SK-N-SH (cell line): ENCODE results near the gene CLDN6. TPM values are rescaled to one million over a fixed set of nuclear protein-coding genes. Genes with fewer than 3 reads are reported as not detected.

Source experiments
- CTCF ChIA-PET: fragments of 300-600, 350-600 bp; formaldehyde crosslinking; extraction: SDS; loops from one replicate; lab custom pipeline; 2021; lab: Yijun Ruan, JAX
- POLR2A ChIA-PET: fragments of 350-600 bp; sonication (Branson Sonifier 250); formaldehyde crosslinking; extraction: SDS; loops from one replicate; lab custom pipeline; 2020; ENCODE audit warnings: antibody characterized with exemption, inconsistent platforms; lab: Yijun Ruan, JAX
- DNase-seq: peaks from one replicate; pipeline ENCODE4 v3.0.0; 2012
- H2AFZ ChIP-seq: fragments of 200-600 bp; sonication (generic); 2 replicates; pipeline ENCODE4 v1.8.1; 2016; ENCODE audit warnings: antibody characterized with exemption, mild to moderate bottlenecking, low read depth
- H3F3A ChIP-seq: fragments of 200-600 bp; sonication (generic); replicated peaks from 2 replicates; pipeline ENCODE3; 2016; ENCODE audit warnings: antibody characterized with exemption, mild to moderate bottlenecking; ENCODE audit not compliant: insufficient read depth
- H3K27ac ChIP-seq, 2 experiments: fragments of 200-500 bp in 1 of 2; fragments of 200-600 bp in 1 of 2; sonication (Bioruptor generic) in 1 of 2; sonication (generic), shearing (Covaris generic) in 1 of 2; 2 replicates each; pipeline versions ENCODE4 v1.5.1 to v1.6.1; 2014 to 2016; ENCODE audit warnings: low read depth in 2 of 2, inconsistent platforms in 1 of 2, low read length in 1 of 2, mild to moderate bottlenecking in 1 of 2, mixed read lengths in 1 of 2
- H3K27me3 ChIP-seq: fragments of 200-600 bp; sonication (generic), shearing (Covaris generic); 2 replicates; pipeline ENCODE4 v1.6.1; 2016; ENCODE audit warnings: mixed run types; ENCODE audit not compliant: insufficient read depth
- H3K36me3 ChIP-seq, 2 experiments: fragments of 200-500 bp in 1 of 2; fragments of 200-600 bp in 1 of 2; sonication (Bioruptor generic) in 1 of 2; sonication (generic) in 1 of 2; replicated peaks in 1 of 2; 2 replicates each; pipeline versions ENCODE3 to v1.5.1; 2014 to 2016; ENCODE audit warnings: low read length in 1 of 2, mild to moderate bottlenecking in 1 of 2; ENCODE audit not compliant: insufficient read depth in 2 of 2, control insufficient read depth in 1 of 2
- H3K4me1 ChIP-seq, 2 experiments: fragments of 200-500 bp in 1 of 2; fragments of 200-600 bp in 1 of 2; sonication (Bioruptor generic) in 1 of 2; sonication (generic), shearing (Covaris generic) in 1 of 2; 2 replicates each; pipeline versions ENCODE4 v1.5.1 to v1.6.1; 2014 to 2016; ENCODE audit warnings: low read depth in 1 of 2, low read length in 1 of 2, mixed run types in 1 of 2; ENCODE audit not compliant: insufficient read depth in 2 of 2, control insufficient read depth in 1 of 2
- H3K4me2 ChIP-seq: fragments of 200-600 bp; sonication (generic), shearing (Covaris generic); 2 replicates; pipeline ENCODE4 v1.6.1; 2017; ENCODE audit warnings: mixed run types
- H3K4me3 ChIP-seq, 2 experiments: fragments of 200-500 bp in 1 of 2; fragments of 200-600 bp in 1 of 2; sonication (Bioruptor generic) in 1 of 2; sonication (generic), shearing (Covaris generic) in 1 of 2; 2 replicates each; pipeline versions ENCODE4 v1.5.1 to v1.8.1; 2014 to 2016; ENCODE audit warnings: low read depth in 2 of 2, inconsistent platforms in 1 of 2, low read length in 1 of 2, mild to moderate bottlenecking in 1 of 2, mixed read lengths in 1 of 2, moderate library complexity in 1 of 2
- H3K79me2 ChIP-seq: fragments of 200-600 bp; sonication (generic); 2 replicates; pipeline ENCODE4 v1.8.1; 2017; ENCODE audit warnings: mild to moderate bottlenecking; ENCODE audit not compliant: insufficient read depth
- H3K9ac ChIP-seq: fragments of 200-600 bp; sonication (generic); 2 replicates; pipeline ENCODE4 v1.6.1; 2017; ENCODE audit warnings: mixed run types
- H3K9me2 ChIP-seq: fragments of 200-600 bp; sonication (generic); 2 replicates; pipeline ENCODE4 v1.6.1; 2017; ENCODE audit warnings: mixed run types
- H3K9me3 ChIP-seq: fragments of 200-600 bp; sonication (generic); 2 replicates; pipeline ENCODE4 v1.6.1; 2017; ENCODE audit warnings: mixed run types, mild to moderate bottlenecking, moderate library complexity
- H4K20me1 ChIP-seq: fragments of 200-600 bp; sonication (generic); 2 replicates; pipeline ENCODE4 v1.6.1; 2017; ENCODE audit warnings: mild to moderate bottlenecking, mixed run types; ENCODE audit not compliant: insufficient read depth
- FOXJ3 ChIP-seq: sonication (generic); formaldehyde crosslinking; IDR thresholded peaks from 2 replicates; pipeline ENCODE4 v1.5.1; 2020; ENCODE audit warnings: mild to moderate bottlenecking, missing genetic modification reagents
- MEF2A ChIP-seq: IDR thresholded peaks from 2 replicates; pipeline ENCODE4 v1.4.0; 2012; ENCODE audit warnings: low read depth, borderline replicate concordance
- NFIC ChIP-seq: IDR thresholded peaks from 2 replicates; pipeline ENCODE4 v1.4.0; 2012; ENCODE audit warnings: borderline replicate concordance
- SIN3A ChIP-seq: IDR thresholded peaks from 2 replicates; pipeline ENCODE4 v1.6.1; 2012; ENCODE audit warnings: low read depth, mild to moderate bottlenecking, low read length, moderate library complexity, borderline replicate concordance
- TCF12 ChIP-seq: IDR thresholded peaks from 2 replicates; pipeline ENCODE4 v1.4.0; 2012
- YY1 ChIP-seq: IDR thresholded peaks from 2 replicates; pipeline ENCODE4 v1.4.0; 2012; ENCODE audit warnings: low read depth, mild to moderate bottlenecking
- WGBS: methylation state at CpG from one replicate; pipeline ENCODE4 v1.1.6; 2017; ENCODE audit warnings: low lambda C conversion rate; 5-methylcytosine and 5-hydroxymethylcytosine counted together
- polyA plus RNA-seq, 3 experiments: library from polyadenylated mRNA; depleted of rRNA; stranded (reverse); fragments of >200 nt; gene quantifications; 2 replicates each; pipeline ENCODE4 v1.2.3, GENCODE V29; 2012
- TF ChIP-seq, protein P1 (sequence below): fragments of 150-350 bp; IDR thresholded peaks from 2 replicates; pipeline ENCODE4 v1.6.1; 2017; ENCODE audit warnings: antibody characterized with exemption, low read length, low read depth, borderline replicate concordance
- TF ChIP-seq, protein P2 (sequence below): IDR thresholded peaks from 2 replicates; pipeline ENCODE4 v1.4.0; 2012; ENCODE audit warnings: low read depth, borderline replicate concordance
- TF ChIP-seq, protein P3 (sequence below): fragments of 200-600 bp; sonication (generic); IDR thresholded peaks from 2 replicates; pipeline ENCODE4 v1.6.1; 2017; ENCODE audit warnings: antibody characterized with exemption, mild to moderate bottlenecking, moderate library complexity

The CLDN6 gene
- polyA plus RNA-seq, 1 of the 3 experiments (the other 2 are of a cell fraction) = 0.20 TPM

DNA sequence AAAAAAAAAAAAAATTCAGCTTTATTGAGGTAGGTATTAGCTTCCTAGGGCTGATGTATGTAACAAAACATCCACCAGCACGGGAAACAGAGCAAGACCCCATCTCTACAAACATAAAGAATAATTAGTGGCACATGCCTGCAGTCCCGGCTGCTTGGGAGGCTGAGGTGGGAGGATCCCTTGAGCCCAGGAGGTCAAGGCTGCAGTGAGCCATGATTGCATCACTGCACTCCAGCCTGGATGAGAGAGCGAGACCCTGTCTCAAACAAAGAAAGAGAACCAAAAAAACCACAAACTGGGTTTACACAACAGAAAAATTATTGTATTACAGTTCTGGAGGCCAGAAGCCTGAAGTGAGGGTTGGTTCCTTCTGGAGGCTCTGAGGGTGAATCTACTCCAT, 24.4 kb upstream of the CLDN6 start:
- no peak overlapping the region for H2AFZ ChIP-seq
- POLR2A ChIA-PET = interaction anchor here (1.0 kb wide), 1 partner anchor 13 kb away, joined by 5 read pairs; no protein-coding TSS in a partner anchor
- no peaks in the 10 kb centered on the region for H3K79me2 ChIP-seq
- no peak for DNase-seq
- H3K9me2 ChIP-seq = no peaks in the 10 kb centered on the region
- H3K4me2 ChIP-seq = no peak overlapping the region
- TF ChIP-seq, protein P1, sequence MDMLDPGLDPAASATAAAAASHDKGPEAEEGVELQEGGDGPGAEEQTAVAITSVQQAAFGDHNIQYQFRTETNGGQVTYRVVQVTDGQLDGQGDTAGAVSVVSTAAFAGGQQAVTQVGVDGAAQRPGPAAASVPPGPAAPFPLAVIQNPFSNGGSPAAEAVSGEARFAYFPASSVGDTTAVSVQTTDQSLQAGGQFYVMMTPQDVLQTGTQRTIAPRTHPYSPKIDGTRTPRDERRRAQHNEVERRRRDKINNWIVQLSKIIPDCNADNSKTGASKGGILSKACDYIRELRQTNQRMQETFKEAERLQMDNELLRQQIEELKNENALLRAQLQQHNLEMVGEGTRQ = no peak
- no peak for TF ChIP-seq NFIC
- no peak for TF ChIP-seq YY1
- TF ChIP-seq, protein P2, sequence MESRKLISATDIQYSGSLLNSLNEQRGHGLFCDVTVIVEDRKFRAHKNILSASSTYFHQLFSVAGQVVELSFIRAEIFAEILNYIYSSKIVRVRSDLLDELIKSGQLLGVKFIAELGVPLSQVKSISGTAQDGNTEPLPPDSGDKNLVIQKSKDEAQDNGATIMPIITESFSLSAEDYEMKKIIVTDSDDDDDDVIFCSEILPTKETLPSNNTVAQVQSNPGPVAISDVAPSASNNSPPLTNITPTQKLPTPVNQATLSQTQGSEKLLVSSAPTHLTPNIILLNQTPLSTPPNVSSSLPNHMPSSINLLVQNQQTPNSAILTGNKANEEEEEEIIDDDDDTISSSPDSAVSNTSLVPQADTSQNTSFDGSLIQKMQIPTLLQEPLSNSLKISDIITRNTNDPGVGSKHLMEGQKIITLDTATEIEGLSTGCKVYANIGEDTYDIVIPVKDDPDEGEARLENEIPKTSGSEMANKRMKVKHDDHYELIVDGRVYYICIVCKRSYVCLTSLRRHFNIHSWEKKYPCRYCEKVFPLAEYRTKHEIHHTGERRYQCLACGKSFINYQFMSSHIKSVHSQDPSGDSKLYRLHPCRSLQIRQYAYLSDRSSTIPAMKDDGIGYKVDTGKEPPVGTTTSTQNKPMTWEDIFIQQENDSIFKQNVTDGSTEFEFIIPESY = no peak
- H4K20me1 ChIP-seq = no peaks in the 10 kb centered on the region
- H3K4me3 ChIP-seq = no peak overlapping the region
- H3K27me3 ChIP-seq = peaks cover 84% of the 10 kb centered on the region
- H3K4me1 ChIP-seq = no peaks in the 10 kb centered on the region; a peak in 1 of 4 replicates
- H3F3A ChIP-seq = peaks cover 4% of the 10 kb centered on the region
- H3K9me3 ChIP-seq = no peaks in the 10 kb centered on the region
- H3K9ac ChIP-seq = no peak overlapping the region
- H3K36me3 ChIP-seq = no peaks in the 10 kb centered on the region
- WGBS = 68% methylated on average over 3 of the region's 3 CpGs
- H3K27ac ChIP-seq = no peak overlapping the region
- CTCF ChIA-PET = interaction anchor here (1.3 to 8.5 kb wide), 2 partner anchors 11 to 17 kb away, joined by 8 to 141 read pairs; no protein-coding TSS in a partner anchor

DNA sequence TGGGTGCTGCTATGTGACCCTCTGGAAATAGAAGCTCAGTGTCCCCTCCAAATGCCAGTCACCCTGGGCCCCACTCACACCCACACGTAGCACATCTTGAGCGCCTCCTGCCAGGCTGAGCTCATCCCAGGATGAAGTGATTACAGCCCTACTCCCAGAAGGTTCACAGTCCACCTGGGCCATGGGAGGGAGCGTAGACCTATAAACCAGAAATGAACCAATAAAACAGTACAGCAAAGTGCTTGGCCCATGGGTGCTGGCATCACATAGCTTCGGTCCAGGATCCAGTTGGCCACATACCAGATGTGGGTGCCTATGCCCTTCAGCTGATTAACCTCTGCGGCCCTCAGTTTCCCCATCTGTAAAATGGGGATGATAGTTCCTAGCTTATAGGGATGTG, 20.9 kb upstream of the CLDN6 start:
- H3K9me3 ChIP-seq = no peaks in the 10 kb centered on the region
- CTCF ChIA-PET = interaction anchor here (1.1 to 8.5 kb wide), 5 partner anchors 7 to 93 kb away, joined by 3 to 141 read pairs (median 3); no protein-coding TSS in a partner anchor
- H3F3A ChIP-seq = no peaks in the 10 kb centered on the region
- H3K9ac ChIP-seq = no peak overlapping the region
- H3K4me3 ChIP-seq = no peak overlapping the region
- DNase-seq = no peak
- H2AFZ ChIP-seq = no peak overlapping the region
- H4K20me1 ChIP-seq = no peaks in the 10 kb centered on the region
- H3K36me3 ChIP-seq = no peaks in the 10 kb centered on the region
- no peaks in the 10 kb centered on the region for H3K4me1 ChIP-seq
- no peak for TF ChIP-seq SIN3A
- TF ChIP-seq YY1 = no peak
- TF ChIP-seq NFIC = no peak
- no peak for TF ChIP-seq MEF2A
- TF ChIP-seq FOXJ3 = no peak
- no peak for TF ChIP-seq TCF12
- TF ChIP-seq, protein P3, sequence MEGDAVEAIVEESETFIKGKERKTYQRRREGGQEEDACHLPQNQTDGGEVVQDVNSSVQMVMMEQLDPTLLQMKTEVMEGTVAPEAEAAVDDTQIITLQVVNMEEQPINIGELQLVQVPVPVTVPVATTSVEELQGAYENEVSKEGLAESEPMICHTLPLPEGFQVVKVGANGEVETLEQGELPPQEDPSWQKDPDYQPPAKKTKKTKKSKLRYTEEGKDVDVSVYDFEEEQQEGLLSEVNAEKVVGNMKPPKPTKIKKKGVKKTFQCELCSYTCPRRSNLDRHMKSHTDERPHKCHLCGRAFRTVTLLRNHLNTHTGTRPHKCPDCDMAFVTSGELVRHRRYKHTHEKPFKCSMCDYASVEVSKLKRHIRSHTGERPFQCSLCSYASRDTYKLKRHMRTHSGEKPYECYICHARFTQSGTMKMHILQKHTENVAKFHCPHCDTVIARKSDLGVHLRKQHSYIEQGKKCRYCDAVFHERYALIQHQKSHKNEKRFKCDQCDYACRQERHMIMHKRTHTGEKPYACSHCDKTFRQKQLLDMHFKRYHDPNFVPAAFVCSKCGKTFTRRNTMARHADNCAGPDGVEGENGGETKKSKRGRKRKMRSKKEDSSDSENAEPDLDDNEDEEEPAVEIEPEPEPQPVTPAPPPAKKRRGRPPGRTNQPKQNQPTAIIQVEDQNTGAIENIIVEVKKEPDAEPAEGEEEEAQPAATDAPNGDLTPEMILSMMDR = no peak
- 75% methylated on average over 2 of the region's 5 CpGs for WGBS
- POLR2A ChIA-PET = no interaction called here
- no peak overlapping the region for H3K4me2 ChIP-seq
- H3K27ac ChIP-seq = no peak overlapping the region
- H3K79me2 ChIP-seq = no peaks in the 10 kb centered on the region
- H3K9me2 ChIP-seq = no peaks in the 10 kb centered on the region
- peaks cover 83% of the 10 kb centered on the region for H3K27me3 ChIP-seq
